ENCODE data around the gene APC2.

GRCh38 chr19:1402411-1403070 lies 47.4 kb upstream of the APC2 start:
- TF ChIP-seq, protein P1, sequence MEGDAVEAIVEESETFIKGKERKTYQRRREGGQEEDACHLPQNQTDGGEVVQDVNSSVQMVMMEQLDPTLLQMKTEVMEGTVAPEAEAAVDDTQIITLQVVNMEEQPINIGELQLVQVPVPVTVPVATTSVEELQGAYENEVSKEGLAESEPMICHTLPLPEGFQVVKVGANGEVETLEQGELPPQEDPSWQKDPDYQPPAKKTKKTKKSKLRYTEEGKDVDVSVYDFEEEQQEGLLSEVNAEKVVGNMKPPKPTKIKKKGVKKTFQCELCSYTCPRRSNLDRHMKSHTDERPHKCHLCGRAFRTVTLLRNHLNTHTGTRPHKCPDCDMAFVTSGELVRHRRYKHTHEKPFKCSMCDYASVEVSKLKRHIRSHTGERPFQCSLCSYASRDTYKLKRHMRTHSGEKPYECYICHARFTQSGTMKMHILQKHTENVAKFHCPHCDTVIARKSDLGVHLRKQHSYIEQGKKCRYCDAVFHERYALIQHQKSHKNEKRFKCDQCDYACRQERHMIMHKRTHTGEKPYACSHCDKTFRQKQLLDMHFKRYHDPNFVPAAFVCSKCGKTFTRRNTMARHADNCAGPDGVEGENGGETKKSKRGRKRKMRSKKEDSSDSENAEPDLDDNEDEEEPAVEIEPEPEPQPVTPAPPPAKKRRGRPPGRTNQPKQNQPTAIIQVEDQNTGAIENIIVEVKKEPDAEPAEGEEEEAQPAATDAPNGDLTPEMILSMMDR (IDR thresholded peaks at IDR 0.05), result no peak
- no peak for TF ChIP-seq POLR2A (IDR thresholded peaks at IDR 0.05)
- no peak for TF ChIP-seq POLR2AphosphoS5 (IDR thresholded peaks at IDR 0.05)

Data from sigmoid colon (tissue), 4 donors.